Activated CD4-positive, alpha-beta T cell treated with anti-CD3 and anti-CD28 coated beads for 48 hours (primary cell): ENCODE data around the gene MACROD2.

Experiments
- DNase-seq: peaks from one replicate; pipeline ENCODE4 v3.0.0-alpha.2; 2020

The MACROD2 gene

DNA sequence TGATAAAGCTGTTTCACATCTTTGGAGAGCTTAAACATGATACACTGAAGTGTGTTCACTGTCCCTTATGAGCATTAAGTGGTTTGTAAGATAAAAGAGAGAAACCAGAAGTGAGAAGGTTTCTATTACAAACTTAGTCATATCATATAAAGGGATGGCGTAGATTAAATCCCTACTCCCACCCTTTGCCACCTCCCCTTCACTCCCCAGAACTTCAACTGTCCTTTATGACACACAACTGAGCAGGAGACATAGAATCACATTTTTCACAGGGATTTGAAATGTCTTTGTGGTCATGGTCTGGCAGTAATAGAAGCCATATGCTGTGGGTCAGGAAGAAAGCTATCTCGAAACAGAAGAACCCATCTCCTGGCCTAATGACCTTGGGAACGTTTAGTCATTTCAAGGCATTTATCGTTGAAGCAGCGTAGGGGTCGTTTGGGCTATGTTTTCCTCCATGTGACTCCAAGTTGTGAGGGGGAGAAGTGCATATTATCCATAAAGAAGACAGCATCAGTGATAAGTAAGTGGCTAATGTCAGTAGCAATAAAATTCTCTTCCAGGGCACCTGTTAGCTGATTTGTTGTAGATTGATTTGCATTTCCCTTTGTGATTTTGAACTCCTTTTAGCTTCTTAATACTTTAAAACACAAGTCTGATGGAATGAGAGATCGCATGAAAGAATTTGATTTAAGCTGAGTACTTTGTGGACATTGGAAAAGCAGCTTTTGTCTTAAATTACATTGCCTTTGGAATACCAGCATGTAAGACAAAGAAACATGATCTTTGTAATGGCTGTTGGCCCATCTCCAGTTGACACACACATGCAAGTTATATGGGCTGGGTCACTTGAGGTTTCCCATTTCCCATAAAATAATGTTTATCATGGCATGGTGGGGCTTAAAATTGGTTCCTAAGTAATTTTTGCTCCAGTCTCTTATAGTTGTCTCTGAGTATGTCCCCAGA is 843.6 kb downstream of the MACROD2 start:
- no peak for DNase-seq

DNA sequence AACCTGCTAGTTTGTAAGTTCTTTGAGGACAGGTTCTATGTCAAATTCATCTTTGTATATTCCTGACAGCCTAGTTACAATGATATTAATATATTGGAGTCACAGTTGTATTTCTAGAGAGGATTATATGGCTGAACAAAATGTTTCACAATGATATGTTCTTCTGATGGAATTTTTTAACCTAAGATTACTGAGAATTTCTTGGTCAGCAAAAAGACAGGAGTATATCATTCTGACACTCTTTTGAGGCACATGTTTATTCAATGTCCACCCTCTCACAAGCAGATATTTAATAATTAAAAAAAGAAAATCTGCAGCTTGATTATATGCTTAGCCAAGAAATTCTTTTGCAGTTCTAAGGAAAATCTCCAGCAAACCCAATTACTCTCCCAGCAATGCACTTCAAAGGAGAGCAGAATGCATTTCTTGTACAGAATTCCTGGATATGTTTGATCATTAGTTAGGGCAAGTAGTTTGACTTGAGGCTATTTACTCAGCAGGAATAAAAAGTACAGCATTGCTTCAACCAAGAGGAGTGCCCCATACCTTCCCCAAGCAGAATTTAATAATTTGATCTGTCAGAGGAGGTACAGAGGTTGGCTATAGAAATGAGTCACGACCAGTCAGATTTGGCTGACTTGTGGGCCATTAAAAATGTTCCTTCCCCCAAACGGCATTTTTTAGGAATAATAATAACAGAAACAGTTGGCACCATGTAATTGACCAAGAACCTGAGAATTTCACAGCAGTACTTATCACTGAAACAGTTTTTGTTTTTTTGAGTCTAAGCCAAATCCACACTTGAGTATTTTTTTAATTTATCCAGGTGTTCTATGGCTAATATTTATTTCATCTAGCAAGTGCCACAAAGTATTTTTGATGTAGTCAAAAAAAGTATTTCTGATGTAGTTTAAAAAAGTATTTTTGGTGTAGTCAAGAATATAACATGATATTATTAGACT is 850.2 kb downstream of the MACROD2 start:
- no peak for DNase-seq

GRCh38 chr20:14848806-14849205 is 853.5 kb downstream of the MACROD2 start:
- DNase-seq, result no peak

GRCh38 chr20:14853079-14853478 is 857.8 kb downstream of the MACROD2 start:
- DNase-seq, result no peak

DNA sequence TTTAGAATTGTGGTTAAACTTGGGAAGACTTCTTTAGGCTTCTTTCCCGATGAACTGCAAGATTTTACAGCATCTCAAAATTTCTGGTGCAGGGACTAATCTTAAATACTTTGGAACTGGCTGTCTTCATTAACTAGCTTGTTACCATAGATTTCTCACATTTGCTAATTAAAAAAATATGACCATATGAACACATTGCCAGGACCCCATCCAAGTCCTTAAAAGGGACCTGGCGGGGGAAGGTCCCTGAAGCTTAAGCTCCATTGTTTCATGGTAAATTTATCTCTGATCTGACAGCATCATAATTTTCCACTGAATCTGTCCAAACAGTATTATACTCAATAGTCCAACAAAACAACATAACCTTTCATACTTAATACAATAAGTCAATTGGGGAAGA is 859.9 kb downstream of the MACROD2 start:
- DNase-seq, result no peak

DNA sequence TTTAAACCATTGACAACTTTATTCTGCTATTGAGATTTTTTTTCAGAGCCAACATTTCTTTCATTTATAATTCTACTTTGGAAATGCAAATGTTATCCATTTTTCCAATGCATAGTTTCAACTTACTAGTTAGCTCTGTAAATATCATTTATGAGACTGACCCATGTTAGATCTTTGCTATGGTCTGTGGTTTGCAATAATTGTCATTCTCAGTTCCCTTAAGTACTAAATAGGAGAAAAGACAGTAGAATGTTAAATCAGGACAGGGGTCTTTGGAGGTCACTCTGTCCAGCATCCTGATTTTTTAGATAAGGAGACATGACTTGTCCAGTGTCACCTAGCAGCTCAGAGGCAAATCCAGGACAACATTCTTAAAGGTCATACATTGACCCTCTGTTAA is 864.3 kb downstream of the MACROD2 start:
- no peak for DNase-seq

DNA sequence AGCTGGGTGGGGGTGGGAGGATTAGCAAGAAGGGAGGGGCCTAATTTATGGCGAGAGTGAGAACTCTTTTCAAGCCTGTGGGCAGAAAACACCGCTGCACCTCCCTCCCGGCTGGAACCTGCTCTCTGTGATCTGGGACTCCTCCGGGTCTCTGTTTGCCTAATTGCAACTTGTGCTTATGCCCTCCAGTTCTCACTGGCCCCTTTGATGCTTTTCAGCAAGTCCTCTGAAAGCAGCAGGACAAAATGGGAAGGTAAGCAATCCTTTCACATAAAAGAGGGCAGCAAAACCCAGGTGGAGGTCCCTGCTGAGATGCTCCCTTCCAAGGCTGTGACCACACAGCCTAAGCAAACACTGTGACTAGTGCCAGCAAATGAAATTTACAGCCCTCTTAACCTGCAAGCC is 865.1 kb downstream of the MACROD2 start:
- DNase-seq, result no peak

GRCh38 chr20:14861028-14861699 is 865.8 kb downstream of the MACROD2 start:
- no peak for DNase-seq

DNA sequence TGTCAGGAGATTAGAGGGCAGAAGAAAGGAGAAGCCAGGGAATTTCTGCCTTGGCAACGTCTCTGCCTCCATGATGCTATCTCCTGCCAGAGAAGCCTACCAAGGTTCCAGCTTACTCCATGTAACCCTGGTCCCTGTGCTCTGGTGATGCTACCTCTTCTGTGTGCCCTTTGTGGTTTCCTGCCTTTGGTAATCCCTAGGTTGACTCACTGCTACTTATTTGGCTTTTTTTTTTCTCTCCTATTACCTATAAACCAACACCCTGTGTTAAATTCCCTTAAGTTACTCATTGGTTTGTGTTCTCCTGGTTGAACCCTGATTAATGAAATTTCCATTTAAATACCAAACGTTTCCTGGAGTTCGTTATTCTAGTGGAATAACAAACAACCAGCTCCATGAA is 869.9 kb downstream of the MACROD2 start:
- no peak for DNase-seq

DNA sequence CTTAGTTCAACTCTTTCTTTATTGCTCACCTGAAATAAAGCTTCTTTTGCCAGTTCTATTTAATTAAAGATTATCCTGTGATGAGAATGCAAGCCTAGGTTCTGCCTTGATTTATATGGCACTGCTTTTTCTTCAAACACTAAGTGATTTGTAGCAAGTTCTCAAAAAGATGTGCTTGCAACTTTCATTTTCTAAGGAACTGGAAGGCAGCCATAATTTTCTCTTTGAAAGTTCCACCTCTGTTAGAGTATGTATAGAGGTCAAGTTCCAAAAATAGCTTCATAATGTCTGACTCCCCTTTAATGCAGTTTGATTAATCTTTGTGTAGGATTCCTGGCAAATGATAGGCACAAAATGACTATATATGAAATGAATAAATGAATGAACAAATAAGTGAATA is 870.4 kb downstream of the MACROD2 start:
- no peak for DNase-seq

DNA sequence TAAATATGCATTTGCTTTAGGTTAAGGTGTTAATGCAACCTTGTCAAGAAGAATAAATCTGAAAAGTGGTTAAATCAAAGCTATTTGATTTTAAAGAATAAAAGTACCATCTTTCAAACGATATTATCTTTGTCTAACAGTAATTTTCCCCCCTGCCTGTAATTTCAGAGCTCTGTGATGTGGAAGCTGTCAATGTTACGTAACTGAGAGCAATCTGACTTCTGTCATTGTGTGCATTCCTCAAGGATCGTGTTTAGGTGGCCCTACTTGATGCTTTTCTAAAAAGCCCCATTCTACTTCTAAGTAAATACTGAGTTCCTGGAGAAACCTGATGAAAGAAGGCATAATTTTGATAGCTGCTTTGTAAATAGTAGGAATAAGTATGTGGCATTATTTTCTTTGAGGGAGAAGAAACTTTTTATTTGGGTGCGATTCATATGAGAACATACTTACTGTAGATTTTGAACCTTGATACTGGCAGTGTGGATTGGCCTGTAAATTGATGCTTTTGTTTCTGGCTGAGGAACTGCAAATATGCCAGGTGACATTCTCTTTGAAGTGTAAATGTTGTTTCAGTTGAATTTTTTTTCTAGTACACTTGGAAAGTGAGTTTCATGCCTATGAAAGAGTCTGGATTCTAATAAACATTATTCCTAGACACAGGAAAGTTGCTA is 871.7 kb downstream of the MACROD2 start:
- DNase-seq, result no peak

- no peak for DNase-seq
Measured at GRCh38 chr20:14877301-14878028, 882.1 kb downstream of the MACROD2 start.

DNA sequence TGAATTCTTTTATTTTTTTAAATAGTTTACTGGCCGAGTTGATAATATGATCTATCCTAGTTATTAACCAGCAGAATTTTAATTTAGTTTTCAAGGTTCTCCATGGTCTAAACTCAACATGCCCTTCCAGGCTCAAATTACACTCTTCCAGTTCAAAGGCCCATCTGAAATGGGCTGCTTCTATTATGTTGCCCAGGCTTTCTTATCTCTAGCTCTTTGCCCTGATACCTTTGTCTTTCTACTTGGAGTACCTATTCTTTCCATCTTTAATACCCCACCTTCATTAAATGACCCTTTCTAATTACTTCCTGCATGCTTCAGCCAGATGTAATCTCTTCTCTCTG is 883.3 kb downstream of the MACROD2 start:
- DNase-seq, result no peak

DNA sequence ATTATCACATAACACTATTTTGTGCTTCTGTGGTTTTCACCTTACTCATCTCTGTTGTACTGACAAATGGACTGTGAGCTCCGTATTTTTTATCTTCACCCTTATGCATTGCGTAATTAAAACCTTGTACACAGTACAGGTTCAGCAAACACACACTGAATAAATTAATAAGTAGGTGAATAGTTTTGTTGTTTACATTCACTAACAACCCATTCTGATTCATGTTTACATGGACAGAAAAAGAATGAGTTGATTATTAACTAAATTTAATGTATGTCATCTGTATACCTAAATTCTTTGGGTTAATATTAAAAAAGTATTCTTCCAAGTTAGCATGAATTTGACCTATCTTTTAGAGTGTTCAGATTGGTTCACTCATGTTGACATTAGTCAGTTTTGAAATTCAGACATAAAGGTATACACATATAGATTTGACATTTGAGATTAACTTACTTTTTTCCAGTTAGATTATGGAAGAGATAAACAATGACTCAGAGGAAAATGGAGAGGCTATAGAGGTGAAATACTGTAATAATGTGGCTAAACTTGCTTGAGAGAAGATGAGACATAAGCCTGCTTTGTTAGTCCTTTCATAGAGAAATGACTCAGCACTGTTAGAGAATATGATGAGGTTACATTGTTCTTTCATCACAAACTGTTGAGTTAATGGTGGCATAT is 883.8 kb downstream of the MACROD2 start:
- no peak for DNase-seq

DNA sequence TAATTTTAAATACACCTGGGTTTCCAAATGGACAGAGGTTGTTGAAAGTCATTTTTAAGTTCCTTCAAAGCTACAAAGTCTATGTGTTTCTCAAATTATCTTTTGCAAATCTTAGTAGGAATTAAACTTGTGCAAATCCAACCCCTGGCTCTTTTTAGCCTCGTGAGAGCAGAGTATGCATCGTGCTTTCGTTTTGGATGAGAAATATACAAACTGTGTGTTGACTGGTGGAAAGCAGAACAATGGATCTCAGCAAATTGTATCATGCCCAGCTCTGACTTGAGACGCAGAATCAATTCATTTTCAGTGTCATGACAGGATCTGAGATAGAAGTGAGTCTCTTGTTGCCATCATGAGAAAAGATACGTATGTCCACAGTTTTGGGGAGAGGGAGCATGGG is 884.5 kb downstream of the MACROD2 start:
- no peak for DNase-seq

DNA sequence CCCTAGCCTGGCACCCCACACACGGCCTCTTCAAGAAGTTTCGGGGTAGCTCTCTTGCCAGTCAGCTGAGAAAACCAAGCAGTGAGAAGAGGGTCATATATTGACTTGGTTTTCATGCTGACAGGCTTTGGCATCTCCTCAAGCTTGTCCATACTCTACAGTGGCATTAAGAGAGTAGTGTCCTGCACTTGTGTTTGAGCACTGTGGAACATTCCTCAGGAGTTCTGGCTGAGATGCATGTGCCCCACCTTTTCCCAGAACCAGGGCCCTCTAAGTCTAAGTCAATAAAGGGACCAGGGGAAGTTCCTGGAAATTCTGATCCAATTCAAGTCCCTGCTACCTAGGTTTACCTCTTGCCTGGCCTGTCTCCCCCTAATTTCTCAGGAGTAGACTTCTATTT is 886.2 kb downstream of the MACROD2 start:
- no peak for DNase-seq

DNA sequence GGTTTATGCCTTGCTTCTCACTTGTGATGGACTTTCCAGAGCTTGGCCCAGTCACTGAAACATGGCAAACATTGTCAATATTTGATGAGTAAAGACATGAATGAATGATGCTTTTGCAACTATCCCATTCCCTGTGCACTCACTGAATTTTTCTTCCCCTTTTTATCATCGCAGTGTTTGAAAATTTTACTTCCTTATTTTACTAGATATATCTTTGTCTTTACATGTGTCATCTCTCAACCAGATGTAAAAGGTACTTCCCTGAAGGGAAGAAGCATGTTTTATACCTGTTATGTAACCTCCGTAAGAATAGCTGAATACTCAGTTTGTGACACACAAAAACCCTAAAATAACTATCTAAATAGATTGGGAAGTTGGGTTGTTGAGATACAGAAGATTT is 886.8 kb downstream of the MACROD2 start:
- DNase-seq, result no peak

GRCh38 chr20:14882846-14883245 is 887.5 kb downstream of the MACROD2 start:
- DNase-seq, result no peak

- DNase-seq, result no peak
Measured at GRCh38 chr20:14883324-14883723, 888.0 kb downstream of the MACROD2 start.

DNA sequence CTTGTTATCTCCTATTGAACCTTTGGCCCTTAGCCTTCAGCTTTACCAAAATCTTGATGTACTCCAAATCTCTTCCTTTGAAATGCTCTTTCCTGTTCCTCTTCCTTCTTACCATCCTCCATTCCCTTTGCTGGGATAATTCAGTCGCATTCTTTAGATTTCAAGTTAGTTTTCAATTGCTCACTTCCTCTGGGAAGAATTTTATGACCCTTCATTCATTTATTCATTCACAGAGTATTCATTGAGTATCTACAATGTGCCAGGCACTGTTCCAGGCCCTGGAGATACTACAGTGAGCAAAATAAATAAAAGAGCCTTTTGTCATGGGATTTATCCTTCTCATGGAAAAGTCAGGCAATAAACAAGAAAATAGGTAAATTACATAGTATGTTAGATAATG is 890.3 kb downstream of the MACROD2 start:
- DNase-seq, result no peak

GRCh38 chr20:14888134-14888533 is 892.8 kb downstream of the MACROD2 start:
- DNase-seq, result no peak
